OCI-LY3 (cell line): Measurements from ENCODE around the gene C1orf232.

Source experiments
- CTCF ChIP-seq: fragments of 200-600, 300-600 bp; sonication (generic); IDR thresholded peaks from 2 replicates; pipeline ENCODE4 v1.5.1; 2014; ENCODE audit warnings: antibody characterized with exemption, low read length, low read depth
- EZH2phosphoT487 ChIP-seq: fragments of 200-600 bp; shearing (Covaris generic); IDR thresholded peaks from 2 replicates; pipeline ENCODE4 v1.6.1; 2018; ENCODE audit warnings: antibody characterized with exemption, mixed run types, low read depth

GRCh38 chr1:26130695-26131094, 38.1 kb downstream of the C1orf232 start:
- no peak for TF ChIP-seq CTCF
- no peak for TF ChIP-seq EZH2phosphoT487
